NB4 (cell line): ENCODE data around the gene MAP3K9.

Experiments
- DNase-seq: peaks from one replicate; pipeline ENCODE4 v3.0.0; 2010; ENCODE audit warnings: low read depth
- H3K4me3 ChIP-seq: one replicate; pipeline ENCODE4 v1.5.1; 2011; ENCODE audit warnings: mild to moderate bottlenecking, low read depth, low read length, moderate library complexity
- CTCF ChIP-seq: IDR thresholded peaks from one replicate; pipeline ENCODE4 v1.5.1; 2012; ENCODE audit warnings: low read depth, low read length
- MAX ChIP-seq: IDR thresholded peaks from 2 replicates; pipeline ENCODE4 v1.6.1; 2011; ENCODE audit warnings: low read depth, low read length
- MYC ChIP-seq: IDR thresholded peaks from 2 replicates; pipeline ENCODE4 v1.6.1; 2011; ENCODE audit warnings: low read depth, low read length
- POLR2A ChIP-seq: IDR thresholded peaks from 2 replicates; pipeline ENCODE4 v1.6.1; 2011; ENCODE audit warnings: mild to moderate bottlenecking; ENCODE audit not compliant: insufficient read length; ENCODE audit errors: extremely low read depth

Gene MAP3K9

GRCh38 chr14:70724110-70724509, 85.2 kb downstream of the MAP3K9 start:
- H3K4me3 ChIP-seq, result no peak overlapping the region
- no peak for DNase-seq
- TF ChIP-seq CTCF (no peak), MYC (no peak), MAX (no peak), POLR2A (no peak)

- TF ChIP-seq MAX, result no peak
- TF ChIP-seq MYC, result no peak
- TF ChIP-seq CTCF, result no peak
- no peak for TF ChIP-seq POLR2A
- H3K4me3 ChIP-seq, result no peak overlapping the region
- DNase-seq, result no peak
Measured at GRCh38 chr14:70723276-70723675, 86.0 kb downstream of the MAP3K9 start.

GRCh38 chr14:70722418-70722817, 86.9 kb downstream of the MAP3K9 start:
- DNase-seq, result no peak
- TF ChIP-seq MYC (no peak), MAX (no peak), CTCF (no peak), POLR2A (no peak)
- no peak overlapping the region for H3K4me3 ChIP-seq

- no peak overlapping the region for H3K4me3 ChIP-seq
- TF ChIP-seq POLR2A (no peak), MYC (no peak), MAX (no peak), CTCF (no peak)
- no peak for DNase-seq
Measured at GRCh38 chr14:70721542-70721941, 87.8 kb downstream of the MAP3K9 start.

GRCh38 chr14:70718383-70719118, 90.8 kb downstream of the MAP3K9 start:
- TF ChIP-seq MYC (no peak), POLR2A (no peak), CTCF (no peak), MAX (no peak)
- H3K4me3 ChIP-seq, result no peak overlapping the region
- DNase-seq, result no peak

GRCh38 chr14:70716958-70717357, 92.4 kb downstream of the MAP3K9 start:
- TF ChIP-seq POLR2A, result no peak
- TF ChIP-seq CTCF, result no peak
- no peak for TF ChIP-seq MYC
- TF ChIP-seq MAX, result no peak
- no peak overlapping the region for H3K4me3 ChIP-seq
- DNase-seq, result no peak
